Muscle of leg (tissue), 11 donors: ENCODE results near the gene SLC22A23. TPM values are rescaled to one million over a fixed set of nuclear protein-coding genes. Genes with fewer than 3 reads are reported as not detected.

ENCODE experiments used
- DNase-seq: peaks from one replicate; pipeline ENCODE4 v3.0.0; 2013
- H3K27ac ChIP-seq: one replicate; pipeline ENCODE4 v1.5.1; 2013; ENCODE audit warnings: mild to moderate bottlenecking, low read length, control low read depth
- H3K27me3 ChIP-seq: one replicate; pipeline ENCODE4 v1.6.1; 2013; ENCODE audit warnings: low read length; ENCODE audit not compliant: control insufficient read depth, insufficient read depth
- H3K36me3 ChIP-seq: one replicate; pipeline ENCODE4 v1.6.1; 2013; ENCODE audit warnings: low read length; ENCODE audit not compliant: control insufficient read depth, insufficient read depth
- H3K4me1 ChIP-seq: one replicate; pipeline ENCODE4 v1.6.1; 2013; ENCODE audit warnings: low read length; ENCODE audit not compliant: control insufficient read depth, insufficient read depth
- H3K4me3 ChIP-seq: one replicate; pipeline ENCODE4 v1.5.1; 2013; ENCODE audit warnings: low read length, control low read depth
- H3K9me3 ChIP-seq: replicated peaks from 2 replicates; pipeline ENCODE4 v1.6.1; 2013; ENCODE audit warnings: low read depth, low read length; ENCODE audit not compliant: control insufficient read depth
- WGBS: methylation state at CpG from one replicate; pipeline ENCODE4 v1.1.5; 2013; ENCODE audit warnings: missing lambda C conversion rate; ENCODE audit not compliant: insufficient coverage; 5-methylcytosine and 5-hydroxymethylcytosine counted together
- polyA plus RNA-seq, 8 donors: library from polyadenylated mRNA; unstranded; fragments of 120-200 nt; gene quantifications; one replicate each; pipeline versions ENCODE4 v1.2.1 to v1.2.3, GENCODE V29; 2013; ENCODE audit warnings: inconsistent platforms in 1 of 8, low replicate concordance in 1 of 8; ENCODE audit not compliant: insufficient read length in 8 of 8, insufficient read depth in 1 of 8
- total RNA-seq: library from RNA; stranded (reverse); fragments of 120-200 nt; gene quantifications from one replicate; pipeline ENCODE4 v1.2.4, GENCODE V29; 2013

The SLC22A23 gene
- total and polyA plus RNA-seq, 9 donors: 1.1 to 6.2 (median 2.7) TPM

DNA sequence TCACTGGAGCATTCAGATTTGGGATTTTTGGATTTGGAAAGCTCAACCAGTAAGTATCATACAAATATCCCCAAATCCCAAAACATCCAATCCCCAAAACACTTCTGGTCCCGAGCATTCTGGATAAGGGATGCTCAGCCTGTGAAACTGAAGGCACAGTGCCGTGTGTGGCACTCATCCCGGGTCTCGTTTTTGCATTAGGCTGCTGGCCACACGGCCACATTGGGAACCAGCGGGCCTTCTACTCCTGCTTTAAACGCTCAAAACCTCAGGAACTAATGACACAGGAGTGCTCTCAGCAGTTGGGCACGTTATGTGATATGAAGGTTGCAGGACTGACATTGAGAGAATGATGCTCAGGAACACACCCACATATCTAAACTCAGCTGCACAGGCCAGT lies 162.5 kb downstream of the SLC22A23 start:
- no peak overlapping the region for H3K4me3 ChIP-seq
- H3K27ac ChIP-seq: no peak overlapping the region
- H3K9me3 ChIP-seq: no peaks in the 10 kb centered on the region
- H3K27me3 ChIP-seq: peaks cover 25% of the 10 kb centered on the region
- peaks cover 18% of the 10 kb centered on the region for H3K4me1 ChIP-seq
- no peak for DNase-seq
- 80% methylated on average over 4 of the region's 8 CpGs for WGBS
- H3K36me3 ChIP-seq: no peaks in the 10 kb centered on the region

DNA sequence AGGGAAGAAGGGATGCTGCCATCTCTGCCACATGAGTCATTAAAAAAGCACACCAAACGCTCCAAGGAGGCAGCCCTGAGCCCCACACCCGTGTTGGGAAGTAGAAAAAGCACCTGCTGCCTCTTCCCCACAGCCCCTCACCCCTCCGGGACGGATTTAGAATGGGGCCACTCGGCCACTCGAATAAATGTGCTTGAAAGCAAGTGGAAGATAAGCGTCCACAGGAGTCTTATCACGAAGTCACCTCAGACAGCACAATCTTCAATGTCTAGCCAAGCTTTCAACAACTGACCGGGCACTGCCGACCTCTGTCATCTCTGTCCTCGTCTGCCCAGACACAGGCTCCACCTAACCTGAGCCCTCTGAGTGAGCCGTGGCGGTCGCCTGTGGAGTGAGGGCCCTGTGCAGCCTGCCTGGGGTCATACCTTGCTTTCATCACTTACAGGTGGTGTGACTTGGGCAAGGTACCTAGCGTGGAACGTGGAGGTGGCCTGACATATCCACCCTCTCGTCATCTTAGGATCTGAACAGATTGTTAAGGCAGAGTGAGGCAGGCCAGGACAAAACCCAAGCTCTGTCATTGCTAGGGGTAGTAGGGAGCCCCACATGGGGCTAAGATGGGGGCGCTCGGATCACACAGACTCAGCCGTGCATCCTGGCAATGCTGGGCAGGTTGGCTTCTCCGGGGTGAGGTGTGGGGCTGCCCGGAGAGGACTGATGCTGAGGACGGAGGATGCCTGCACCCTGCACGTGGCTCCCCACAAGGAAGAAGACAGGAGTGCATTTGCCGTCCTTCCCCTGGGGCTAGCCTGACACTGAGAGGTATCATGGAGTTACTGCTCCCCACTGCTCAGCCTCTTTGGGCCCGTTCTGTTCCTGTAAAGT lies 163.3 kb downstream of the SLC22A23 start:
- no peaks in the 10 kb centered on the region for H3K36me3 ChIP-seq
- no peak for DNase-seq
- H3K27me3 ChIP-seq: peaks cover 25% of the 10 kb centered on the region
- H3K4me3 ChIP-seq: no peak overlapping the region
- no peaks in the 10 kb centered on the region for H3K9me3 ChIP-seq
- peaks cover 21% of the 10 kb centered on the region for H3K4me1 ChIP-seq
- 88% methylated on average over 19 of the region's 26 CpGs for WGBS
- no peak overlapping the region for H3K27ac ChIP-seq

DNA sequence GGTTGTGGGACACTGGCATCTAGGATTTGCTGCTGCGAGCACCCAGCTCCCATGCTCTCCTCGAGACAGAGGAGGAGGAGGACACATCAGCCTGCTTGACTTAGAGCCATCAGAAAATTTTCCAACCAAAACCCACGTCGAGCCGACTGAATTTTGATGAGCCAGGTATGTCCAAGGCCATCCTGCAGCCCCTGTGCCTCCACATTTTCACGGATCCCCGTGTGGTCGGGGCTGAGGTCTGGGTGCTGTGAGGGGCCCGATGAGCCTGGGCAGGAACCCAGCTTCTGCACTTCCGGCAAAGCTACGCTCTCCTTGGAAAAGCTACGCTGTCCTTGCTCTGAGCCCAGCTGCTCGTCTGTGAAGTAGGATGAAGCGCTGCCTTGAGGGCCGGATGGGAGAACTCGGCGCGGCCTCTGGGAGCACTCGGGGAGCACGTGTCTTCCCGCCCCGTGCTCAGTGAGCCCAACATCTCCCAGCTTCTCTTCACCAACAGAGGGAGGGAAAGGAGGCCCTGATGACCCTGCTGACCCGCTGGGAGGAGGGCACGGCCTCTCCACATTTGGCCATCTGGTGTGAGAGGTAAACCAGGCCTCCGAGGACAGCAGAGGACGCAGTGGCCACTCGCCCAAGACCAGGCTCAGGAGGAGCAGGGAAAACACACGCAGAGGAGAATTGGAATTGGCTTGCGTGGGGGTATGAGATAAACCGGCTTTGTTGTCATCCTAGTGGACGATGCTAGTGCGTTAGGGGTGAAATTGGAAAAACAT lies 164.2 kb downstream of the SLC22A23 start:
- Histone ChIP-seq H3K27ac (no peak overlapping the region), H3K27me3 (peaks cover 19% of the 10 kb centered on the region), H3K4me1 (peaks cover 21% of the 10 kb centered on the region), H3K4me3 (no peak overlapping the region), H3K36me3 (no peaks in the 10 kb centered on the region), H3K9me3 (no peaks in the 10 kb centered on the region)
- no peak for DNase-seq
- WGBS: 80% methylated on average over 26 of the region's 32 CpGs

GRCh38 chr6:3291987-3292386 lies 164.9 kb downstream of the SLC22A23 start:
- no peaks in the 10 kb centered on the region for H3K36me3 ChIP-seq
- H3K27ac ChIP-seq: no peak overlapping the region
- H3K27me3 ChIP-seq: peaks cover 17% of the 10 kb centered on the region
- no peak overlapping the region for H3K4me3 ChIP-seq
- peaks cover 21% of the 10 kb centered on the region for H3K4me1 ChIP-seq
- no peaks in the 10 kb centered on the region for H3K9me3 ChIP-seq
- 90% methylated on average over 7 of the region's 7 CpGs for WGBS
- no peak for DNase-seq

DNA sequence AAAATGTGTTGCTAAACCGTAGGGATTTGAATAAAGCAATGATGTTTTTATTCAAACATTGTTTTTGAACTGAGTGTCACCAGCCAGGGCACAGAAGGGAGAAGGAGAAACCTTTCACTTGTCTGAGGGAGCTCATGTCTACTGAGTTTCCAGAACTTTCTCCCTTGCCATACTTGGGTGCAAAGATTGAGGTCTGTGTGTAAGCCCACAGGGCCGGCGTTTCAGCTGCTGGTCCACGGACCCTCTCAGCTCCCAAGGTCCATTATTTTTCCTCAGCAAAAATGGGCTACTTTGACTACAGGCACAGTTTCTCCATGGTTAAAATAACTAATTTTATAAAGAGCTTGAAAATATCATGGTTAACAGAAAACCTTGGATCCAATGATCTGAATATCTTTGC lies 165.5 kb downstream of the SLC22A23 start:
- Histone ChIP-seq H3K9me3 (no peaks in the 10 kb centered on the region), H3K36me3 (no peaks in the 10 kb centered on the region), H3K4me3 (no peak overlapping the region), H3K4me1 (peaks cover 21% of the 10 kb centered on the region), H3K27ac (no peak overlapping the region), H3K27me3 (peaks cover 16% of the 10 kb centered on the region)
- 71% methylated on average over 1 of the region's 4 CpGs for WGBS
- DNase-seq: no peak

GRCh38 chr6:3290931-3291211 lies 166.0 kb downstream of the SLC22A23 start:
- Histone ChIP-seq H3K27me3 (peaks cover 13% of the 10 kb centered on the region), H3K4me3 (no peak overlapping the region), H3K9me3 (no peaks in the 10 kb centered on the region), H3K36me3 (no peaks in the 10 kb centered on the region), H3K27ac (no peak overlapping the region), H3K4me1 (peaks cover 17% of the 10 kb centered on the region)
- WGBS: 84% methylated on average over 10 of the region's 11 CpGs
- no peak for DNase-seq

DNA sequence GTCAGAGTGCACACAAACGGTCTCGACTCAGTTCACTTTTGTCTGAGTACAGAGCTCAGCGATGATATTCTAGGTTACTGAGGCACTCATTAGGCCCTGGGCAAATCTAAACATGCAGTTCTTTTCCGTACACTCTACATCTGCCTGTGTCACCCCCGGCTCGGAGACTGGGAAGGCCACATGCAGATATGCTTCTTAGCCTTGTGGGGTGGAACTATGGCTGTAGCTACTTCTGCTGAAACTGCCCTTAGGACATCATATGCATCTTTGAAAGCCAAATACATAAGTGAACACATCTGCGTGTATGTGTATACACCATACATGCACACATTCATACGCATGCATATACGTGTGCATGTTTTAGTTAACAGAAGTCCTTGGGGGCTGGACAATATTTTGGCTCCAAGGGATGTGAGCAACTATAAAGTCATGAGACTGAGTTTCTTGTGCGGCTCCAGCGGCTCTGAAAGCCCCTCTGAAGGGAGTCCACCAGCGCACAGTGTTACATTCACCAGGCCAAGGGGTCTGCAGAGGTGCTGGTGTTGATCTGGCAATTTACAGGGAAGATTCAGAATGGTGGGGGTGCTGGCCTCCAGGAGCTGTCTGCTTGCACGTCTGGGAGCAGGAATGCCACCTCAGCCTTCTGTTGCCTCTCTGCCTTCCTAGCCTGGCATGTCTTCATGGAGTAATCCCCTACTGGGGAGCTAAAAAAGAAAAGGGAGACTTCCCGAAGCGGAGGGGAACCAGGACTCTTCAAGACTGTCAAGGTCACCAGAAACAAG lies 166.5 kb downstream of the SLC22A23 start:
- Histone ChIP-seq H3K27ac (no peak overlapping the region), H3K9me3 (no peaks in the 10 kb centered on the region), H3K27me3 (peaks cover 9% of the 10 kb centered on the region), H3K4me1 (peaks cover 14% of the 10 kb centered on the region), H3K36me3 (no peaks in the 10 kb centered on the region), H3K4me3 (no peak overlapping the region)
- no peak for DNase-seq
- WGBS: 80% methylated on average over 9 of the region's 15 CpGs

DNA sequence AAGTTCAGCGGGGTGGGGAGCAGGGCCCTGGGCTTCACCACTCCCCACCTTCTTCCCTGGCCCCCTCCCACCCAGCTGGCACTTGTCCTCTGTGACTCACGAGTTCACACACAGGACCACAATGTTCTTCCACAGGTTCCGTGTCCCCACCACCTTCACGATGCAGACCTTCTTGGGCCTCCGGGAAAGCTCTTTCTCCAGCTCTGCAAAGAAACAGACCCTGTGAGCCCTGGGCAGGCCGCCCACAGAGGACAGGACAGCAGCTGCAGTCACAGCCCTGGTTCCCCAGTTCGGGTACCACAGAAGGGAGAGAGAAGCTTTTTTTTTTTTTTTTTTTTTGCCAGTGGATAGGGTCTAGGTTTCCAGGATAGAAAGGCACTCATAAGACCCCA lies 167.2 kb downstream of the SLC22A23 start:
- DNase-seq: no peak
- no peaks in the 10 kb centered on the region for H3K9me3 ChIP-seq
- H3K27ac ChIP-seq: no peak overlapping the region
- no peaks in the 10 kb centered on the region for H3K36me3 ChIP-seq
- peaks cover 2% of the 10 kb centered on the region for H3K27me3 ChIP-seq
- 82% methylated on average over 5 of the region's 7 CpGs for WGBS
- H3K4me1 ChIP-seq: peaks cover 14% of the 10 kb centered on the region
- no peak overlapping the region for H3K4me3 ChIP-seq

DNA sequence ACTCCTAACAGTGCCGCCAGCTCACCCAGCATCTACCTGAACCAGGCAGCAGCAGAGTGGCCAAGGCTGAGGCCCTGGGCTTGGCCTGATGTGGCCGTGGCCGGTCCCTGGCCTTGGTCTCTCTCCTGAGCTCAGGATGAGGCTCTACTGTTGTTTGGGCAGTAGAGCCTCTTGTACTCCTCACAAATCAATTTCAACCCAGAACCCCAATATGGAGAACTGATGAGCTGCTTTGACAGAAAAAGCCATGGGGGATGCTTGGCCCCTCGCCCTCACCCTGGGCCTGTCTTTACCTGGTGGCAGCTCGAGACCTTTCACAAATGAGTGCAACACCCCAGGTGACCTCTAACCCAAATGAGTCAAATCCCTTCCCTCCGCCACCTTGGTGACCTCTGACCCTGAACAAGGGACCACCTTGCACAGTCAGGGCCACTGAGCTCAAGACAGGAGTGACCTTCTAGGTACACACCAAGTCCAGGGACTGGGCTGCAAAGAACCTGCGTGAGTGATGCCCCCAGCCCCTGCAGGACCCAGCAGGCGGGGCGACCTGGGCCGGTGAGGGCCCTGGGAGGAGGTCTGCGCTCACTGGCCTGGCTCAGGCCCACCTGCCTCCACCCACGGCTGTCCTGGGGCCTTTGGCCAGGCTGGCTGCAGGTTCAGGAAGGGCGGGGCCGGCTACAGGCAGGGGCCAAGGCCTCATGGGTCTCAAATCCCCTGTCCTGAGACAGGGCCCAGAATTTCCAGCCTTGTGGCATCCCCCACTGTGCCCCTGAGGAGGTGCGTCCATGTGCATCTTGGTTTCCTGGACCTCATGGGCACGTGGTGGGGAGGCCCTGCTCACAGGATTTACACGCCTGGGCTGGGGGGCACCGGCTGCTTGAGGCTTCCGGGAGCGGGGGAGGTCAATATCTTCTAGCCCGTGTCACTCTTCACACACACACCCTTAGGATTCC lies 167.9 kb downstream of the SLC22A23 start:
- H3K4me3 ChIP-seq: no peak overlapping the region
- H3K27me3 ChIP-seq: peaks cover 2% of the 10 kb centered on the region
- H3K9me3 ChIP-seq: no peaks in the 10 kb centered on the region
- no peak for DNase-seq
- H3K4me1 ChIP-seq: peaks cover 21% of the 10 kb centered on the region
- H3K36me3 ChIP-seq: peaks cover under 1% of the 10 kb centered on the region
- WGBS: 85% methylated on average over 19 of the region's 21 CpGs
- H3K27ac ChIP-seq: no peak overlapping the region
